HepG2 (cell line): Measurements from ENCODE around the gene DPCD. TPM values are rescaled to one million over a fixed set of nuclear protein-coding genes. Genes with fewer than 3 reads are reported as not detected.

ENCODE experiments used
- ASH2L ChIP-seq: fragments of 300-600, 200-600 bp; sonication (generic); IDR thresholded peaks from 2 replicates; pipeline ENCODE4 v1.7.0; 2017; ENCODE audit warnings: low read depth, mild to moderate bottlenecking, moderate library complexity, mixed read lengths, low read length; ENCODE audit not compliant: insufficient read length
- GATAD2A ChIP-seq: IDR thresholded peaks from 2 replicates; pipeline ENCODE4 v1.6.1; 2016
- KAT7 ChIP-seq: IDR thresholded peaks from 2 replicates; pipeline ENCODE4 v1.6.1; 2018; ENCODE audit warnings: borderline replicate concordance, missing compliant biosample characterization
- KDM5A ChIP-seq: fragments of 200-600 bp; sonication (generic); IDR thresholded peaks from 2 replicates; pipeline ENCODE4 v1.7.0; 2018; ENCODE audit warnings: antibody characterized with exemption, mild to moderate bottlenecking, low read length, borderline replicate concordance
- MEIS2 ChIP-seq: sonication (generic); formaldehyde crosslinking; IDR thresholded peaks from 2 replicates; pipeline ENCODE4 v1.9.0; 2021; ENCODE audit warnings: mild to moderate bottlenecking, missing genetic modification reagents
- NFATC3 ChIP-seq: sonication (generic); formaldehyde crosslinking; IDR thresholded peaks from 2 replicates; pipeline ENCODE4 v1.5.1; 2020; ENCODE audit warnings: mild to moderate bottlenecking, missing genetic modification reagents
- NR2C2 ChIP-seq: sonication (generic); formaldehyde crosslinking; IDR thresholded peaks from 2 replicates; pipeline ENCODE4 v1.4.0; 2020; ENCODE audit warnings: missing genetic modification reagents, mild to moderate bottlenecking, moderate library complexity, borderline replicate concordance
- NR2F1 ChIP-seq, 2 experiments: fragments of 450-650 bp in 1 of 2; formaldehyde crosslinking in 1 of 2; IDR thresholded peaks; 2 replicates each; pipeline versions ENCODE4 v1.5.0 to v1.6.1; 2016 to 2020; ENCODE audit warnings: mild to moderate bottlenecking in 1 of 2, missing compliant biosample characterization in 1 of 2, missing genetic modification reagents in 1 of 2, moderate library complexity in 1 of 2
- RXRB ChIP-seq: IDR thresholded peaks from 2 replicates; pipeline ENCODE4 v1.6.1; 2016; ENCODE audit warnings: borderline replicate concordance, missing genetic modification reagents, missing compliant biosample characterization
- SALL1 ChIP-seq: sonication (generic); formaldehyde crosslinking; IDR thresholded peaks from 2 replicates; pipeline ENCODE4 v1.8.0; 2022; ENCODE audit warnings: mild to moderate bottlenecking, missing genetic modification reagents
- SMARCE1 ChIP-seq: fragments of 450-650 bp; IDR thresholded peaks from 2 replicates; pipeline ENCODE4 v1.6.1; 2017; ENCODE audit warnings: borderline replicate concordance
- ZBTB7B ChIP-seq: sonication (generic); formaldehyde crosslinking; IDR thresholded peaks from 2 replicates; pipeline ENCODE4 v1.4.0; 2020; ENCODE audit warnings: missing genetic modification reagents
- ZEB1 ChIP-seq: IDR thresholded peaks from 2 replicates; pipeline ENCODE4 v1.6.1; 2012; ENCODE audit warnings: mild to moderate bottlenecking, low read depth, inconsistent platforms; ENCODE audit not compliant: insufficient replicate concordance
- ZNF331 ChIP-seq: sonication (generic); formaldehyde crosslinking; IDR thresholded peaks from 2 replicates; pipeline ENCODE4 v1.4.0; 2020; ENCODE audit warnings: missing genetic modification reagents
- ZNF660 ChIP-seq: sonication (generic); formaldehyde crosslinking; IDR thresholded peaks from 2 replicates; pipeline ENCODE4 v1.5.1; 2020; ENCODE audit warnings: mild to moderate bottlenecking, low read depth, missing genetic modification reagents, borderline replicate concordance
- ZNF841 ChIP-seq: sonication (generic); formaldehyde crosslinking; IDR thresholded peaks from 2 replicates; pipeline ENCODE4 v1.8.1; 2023; ENCODE audit warnings: missing genetic modification reagents, borderline replicate concordance
- polyA plus RNA-seq, 8 experiments: library from polyadenylated mRNA; depleted of rRNA in 3 of 8; stranded (reverse) in 7 of 8; unstranded in 1 of 8; fragments of >200 nt; fragmentation: Illumina TruSeq in 4 of 8; extraction: Trizol in 4 of 8; gene quantifications; 2 replicates each; pipeline versions ENCODE4 v1.2.1 to v1.2.3, GENCODE V29; 2011 to 2016; ENCODE audit warnings: low read depth in 4 of 8, missing spikeins in 1 of 8, mixed read lengths in 1 of 8; ENCODE audit not compliant: insufficient read depth in 1 of 8
- total RNA-seq, 5 experiments: library from RNA; depleted of rRNA; stranded (reverse); fragments of >200 nt; fragmentation: Illumina TruSeq; extraction: Trizol; gene quantifications; 2 replicates each; pipeline ENCODE4 v1.2.3, GENCODE V29; 2016; ENCODE audit warnings: low read depth in 1 of 5
- TF ChIP-seq, protein P1 (sequence below): sonication (generic); formaldehyde crosslinking; IDR thresholded peaks from 2 replicates; pipeline ENCODE4 v1.9.0; 2022; ENCODE audit warnings: low read depth, missing genetic modification reagents
- TF ChIP-seq, protein P2 (sequence below): sonication (generic); formaldehyde crosslinking; IDR thresholded peaks from 2 replicates; pipeline ENCODE4 v1.5.0; 2020; ENCODE audit warnings: missing genetic modification reagents
- TF ChIP-seq, protein P3 (sequence below): sonication (generic); formaldehyde crosslinking; IDR thresholded peaks from 2 replicates; pipeline ENCODE4 v1.4.0; 2020; ENCODE audit warnings: missing genetic modification reagents
- TF ChIP-seq, protein P4 (sequence below): sonication (generic); formaldehyde crosslinking; IDR thresholded peaks from 2 replicates; pipeline ENCODE4 v1.4.0; 2020; ENCODE audit warnings: missing genetic modification reagents

Gene DPCD
- total and polyA plus RNA-seq, 2 of the 13 experiments (the other 11 are each of a cell fraction or from before 2014, with no cell fraction given) = 25.2 to 27.0 TPM

DNA sequence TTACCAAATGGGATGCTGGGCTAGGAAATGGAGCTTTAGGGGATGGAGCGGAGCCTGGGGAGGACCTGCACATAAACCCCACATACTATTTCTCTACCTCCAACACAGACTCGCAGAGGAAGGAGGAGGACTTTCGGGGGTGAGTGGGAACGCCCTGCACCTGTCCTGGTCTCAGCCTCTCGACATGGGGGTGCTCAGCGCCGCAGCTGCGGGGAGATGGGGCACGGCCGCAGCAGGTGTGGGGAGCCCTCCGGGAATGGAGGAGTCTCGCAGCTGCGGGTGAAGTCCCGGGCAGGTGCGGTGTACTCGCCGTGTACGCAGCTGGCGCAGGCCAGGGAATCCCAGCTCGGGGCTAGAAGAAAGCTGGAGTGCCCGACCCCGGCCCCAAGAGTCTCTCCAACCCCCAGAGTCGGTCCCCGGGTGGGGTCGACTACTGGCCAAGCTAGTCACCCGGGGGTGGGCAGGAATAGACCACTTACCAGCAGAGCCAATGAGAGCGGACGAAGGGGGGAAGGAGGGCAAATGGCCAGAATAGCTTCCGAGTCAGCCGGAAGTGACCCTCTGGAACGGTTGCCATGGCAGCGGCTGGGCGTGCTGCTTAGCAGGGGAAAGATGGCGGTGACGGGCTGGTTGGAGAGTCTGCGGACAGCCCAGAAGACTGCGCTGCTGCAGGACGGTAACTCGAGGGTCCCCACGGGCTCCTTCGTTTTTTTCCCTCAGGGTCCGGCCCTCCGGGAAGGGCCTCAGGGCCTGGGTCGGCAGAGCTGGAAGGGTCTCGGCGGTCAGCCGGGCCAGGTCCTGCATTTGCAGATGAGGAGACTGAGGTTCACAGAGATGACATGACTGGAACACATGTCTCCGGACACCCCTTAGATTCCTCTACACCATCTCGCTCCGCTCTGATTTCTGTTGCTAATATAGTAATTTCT, at the start of gene DPCD, which contains the start of gene POLL (continued):
- TF ChIP-seq ZNF660 (CRISPR knock-in tag) = no peak
- TF ChIP-seq ZEB1 = no peak
- peak; percentile 68 for TF ChIP-seq SALL1
- TF ChIP-seq ZNF331 (CRISPR knock-in tag) = peak; percentile 48; the same call in 1 of the 2 replicates
- no peak for TF ChIP-seq ZNF841 (CRISPR knock-in tag)
- TF ChIP-seq MEIS2 (CRISPR knock-in tag) = peak; percentile 13; the same call in 1 of the 2 replicates
- peak; percentile 76 for TF ChIP-seq ASH2L
- TF ChIP-seq, protein P1, sequence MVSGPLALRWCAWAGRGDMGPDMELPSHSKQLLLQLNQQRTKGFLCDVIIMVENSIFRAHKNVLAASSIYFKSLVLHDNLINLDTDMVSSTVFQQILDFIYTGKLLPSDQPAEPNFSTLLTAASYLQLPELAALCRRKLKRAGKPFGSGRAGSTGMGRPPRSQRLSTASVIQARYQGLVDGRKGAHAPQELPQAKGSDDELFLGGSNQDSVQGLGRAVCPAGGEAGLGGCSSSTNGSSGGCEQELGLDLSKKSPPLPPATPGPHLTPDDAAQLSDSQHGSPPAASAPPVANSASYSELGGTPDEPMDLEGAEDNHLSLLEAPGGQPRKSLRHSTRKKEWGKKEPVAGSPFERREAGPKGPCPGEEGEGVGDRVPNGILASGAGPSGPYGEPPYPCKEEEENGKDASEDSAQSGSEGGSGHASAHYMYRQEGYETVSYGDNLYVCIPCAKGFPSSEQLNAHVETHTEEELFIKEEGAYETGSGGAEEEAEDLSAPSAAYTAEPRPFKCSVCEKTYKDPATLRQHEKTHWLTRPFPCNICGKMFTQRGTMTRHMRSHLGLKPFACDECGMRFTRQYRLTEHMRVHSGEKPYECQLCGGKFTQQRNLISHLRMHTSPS (CRISPR knock-in tag) = peak; percentile 14; the same call in 1 of the 2 replicates
- TF ChIP-seq SMARCE1 = no peak
- TF ChIP-seq, protein P2, sequence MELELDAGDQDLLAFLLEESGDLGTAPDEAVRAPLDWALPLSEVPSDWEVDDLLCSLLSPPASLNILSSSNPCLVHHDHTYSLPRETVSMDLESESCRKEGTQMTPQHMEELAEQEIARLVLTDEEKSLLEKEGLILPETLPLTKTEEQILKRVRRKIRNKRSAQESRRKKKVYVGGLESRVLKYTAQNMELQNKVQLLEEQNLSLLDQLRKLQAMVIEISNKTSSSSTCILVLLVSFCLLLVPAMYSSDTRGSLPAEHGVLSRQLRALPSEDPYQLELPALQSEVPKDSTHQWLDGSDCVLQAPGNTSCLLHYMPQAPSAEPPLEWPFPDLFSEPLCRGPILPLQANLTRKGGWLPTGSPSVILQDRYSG = no peak; the same call in 1 of the 2 replicates
- TF ChIP-seq, protein P3, sequence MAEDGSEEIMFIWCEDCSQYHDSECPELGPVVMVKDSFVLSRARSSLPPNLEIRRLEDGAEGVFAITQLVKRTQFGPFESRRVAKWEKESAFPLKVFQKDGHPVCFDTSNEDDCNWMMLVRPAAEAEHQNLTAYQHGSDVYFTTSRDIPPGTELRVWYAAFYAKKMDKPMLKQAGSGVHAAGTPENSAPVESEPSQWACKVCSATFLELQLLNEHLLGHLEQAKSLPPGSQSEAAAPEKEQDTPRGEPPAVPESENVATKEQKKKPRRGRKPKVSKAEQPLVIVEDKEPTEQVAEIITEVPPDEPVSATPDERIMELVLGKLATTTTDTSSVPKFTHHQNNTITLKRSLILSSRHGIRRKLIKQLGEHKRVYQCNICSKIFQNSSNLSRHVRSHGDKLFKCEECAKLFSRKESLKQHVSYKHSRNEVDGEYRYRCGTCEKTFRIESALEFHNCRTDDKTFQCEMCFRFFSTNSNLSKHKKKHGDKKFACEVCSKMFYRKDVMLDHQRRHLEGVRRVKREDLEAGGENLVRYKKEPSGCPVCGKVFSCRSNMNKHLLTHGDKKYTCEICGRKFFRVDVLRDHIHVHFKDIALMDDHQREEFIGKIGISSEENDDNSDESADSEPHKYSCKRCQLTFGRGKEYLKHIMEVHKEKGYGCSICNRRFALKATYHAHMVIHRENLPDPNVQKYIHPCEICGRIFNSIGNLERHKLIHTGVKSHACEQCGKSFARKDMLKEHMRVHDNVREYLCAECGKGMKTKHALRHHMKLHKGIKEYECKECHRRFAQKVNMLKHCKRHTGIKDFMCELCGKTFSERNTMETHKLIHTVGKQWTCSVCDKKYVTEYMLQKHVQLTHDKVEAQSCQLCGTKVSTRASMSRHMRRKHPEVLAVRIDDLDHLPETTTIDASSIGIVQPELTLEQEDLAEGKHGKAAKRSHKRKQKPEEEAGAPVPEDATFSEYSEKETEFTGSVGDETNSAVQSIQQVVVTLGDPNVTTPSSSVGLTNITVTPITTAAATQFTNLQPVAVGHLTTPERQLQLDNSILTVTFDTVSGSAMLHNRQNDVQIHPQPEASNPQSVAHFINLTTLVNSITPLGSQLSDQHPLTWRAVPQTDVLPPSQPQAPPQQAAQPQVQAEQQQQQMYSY (CRISPR knock-in tag) = peak; percentile 61
- TF ChIP-seq NR2C2 (CRISPR knock-in tag) = peak; percentile 100
- peak; percentile 81; the same call in 1 of the 2 replicates for TF ChIP-seq KDM5A
- TF ChIP-seq NR2F1 (CRISPR knock-in tag; IDR thresholded peaks at IDR 0.05) = no peak
- TF ChIP-seq KAT7 (CRISPR knock-in tag) = peak; percentile 50; the same call in 1 of the 2 replicates
- peak; percentile 81 for TF ChIP-seq ZBTB7B (CRISPR knock-in tag)
- TF ChIP-seq, protein P4, sequence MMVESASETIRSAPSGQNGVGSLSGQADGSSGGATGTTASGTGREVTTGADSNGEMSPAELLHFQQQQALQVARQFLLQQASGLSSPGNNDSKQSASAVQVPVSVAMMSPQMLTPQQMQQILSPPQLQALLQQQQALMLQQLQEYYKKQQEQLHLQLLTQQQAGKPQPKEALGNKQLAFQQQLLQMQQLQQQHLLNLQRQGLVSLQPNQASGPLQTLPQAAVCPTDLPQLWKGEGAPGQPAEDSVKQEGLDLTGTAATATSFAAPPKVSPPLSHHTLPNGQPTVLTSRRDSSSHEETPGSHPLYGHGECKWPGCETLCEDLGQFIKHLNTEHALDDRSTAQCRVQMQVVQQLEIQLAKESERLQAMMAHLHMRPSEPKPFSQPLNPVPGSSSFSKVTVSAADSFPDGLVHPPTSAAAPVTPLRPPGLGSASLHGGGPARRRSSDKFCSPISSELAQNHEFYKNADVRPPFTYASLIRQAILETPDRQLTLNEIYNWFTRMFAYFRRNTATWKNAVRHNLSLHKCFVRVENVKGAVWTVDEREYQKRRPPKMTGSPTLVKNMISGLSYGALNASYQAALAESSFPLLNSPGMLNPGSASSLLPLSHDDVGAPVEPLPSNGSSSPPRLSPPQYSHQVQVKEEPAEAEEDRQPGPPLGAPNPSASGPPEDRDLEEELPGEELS (CRISPR knock-in tag) = 0 out of 2 replicates have a peak, but pooled peaks have one; percentile 4
- no peak for TF ChIP-seq RXRB (CRISPR knock-in tag)
- peak; percentile 14; the same call in 1 of the 2 replicates for TF ChIP-seq GATAD2A
- TF ChIP-seq NFATC3 (CRISPR knock-in tag) = peak; percentile 76; the same call in 1 of the 2 replicates
